Ascending aorta (tissue), 2 donors: ENCODE results near the gene MLNR. TPM values are rescaled to one million over a fixed set of nuclear protein-coding genes. Genes with fewer than 3 reads are reported as not detected.

Experiments used
- DNase-seq, 2 donors: peaks; one replicate each; pipeline ENCODE4 v3.0.0-alpha.2; 2019; ENCODE audit warnings: low spot score in 2 of 2
- H3K27ac ChIP-seq, 2 donors: fragments of 200-600 bp; sonication (generic); one replicate each; pipeline ENCODE4 v1.5.1; 2016 to 2017; ENCODE audit warnings: mild to moderate bottlenecking in 1 of 2
- H3K27me3 ChIP-seq: fragments of 200-600 bp; sonication (generic); one replicate; pipeline ENCODE4 v1.5.1; 2017
- H3K36me3 ChIP-seq, 2 donors: fragments of 200-600 bp; sonication (generic); one replicate each; pipeline ENCODE4 v1.5.1; 2016
- H3K4me1 ChIP-seq, 2 donors: fragments of 200-600 bp; sonication (generic); one replicate each; pipeline ENCODE4 v1.5.1; 2016 to 2017; ENCODE audit warnings: mild to moderate bottlenecking in 1 of 2
- H3K4me3 ChIP-seq, 2 donors: fragments of 200-600 bp; sonication (generic); one replicate each; pipeline ENCODE4 v1.5.1; 2016 to 2017; ENCODE audit warnings: mild to moderate bottlenecking in 1 of 2
- H3K9me3 ChIP-seq, 2 donors: fragments of 200-600 bp; sonication (generic); one replicate each; pipeline ENCODE4 v1.5.1; 2016
- CTCF ChIP-seq, 3 experiments: fragments of 200-600 bp in 2 of 3; fragments of 450-650 bp in 1 of 3; sonication (generic) in 2 of 3; IDR thresholded peaks; one replicate each; pipeline ENCODE4 v1.5.1; 2016 to 2019; ENCODE audit warnings: antibody characterized with exemption in 3 of 3, mild to moderate bottlenecking in 1 of 3, moderate library complexity in 1 of 3
- intact Hi-C: fragments of 100-400 bp; cut with DNase I; formaldehyde crosslinking; loops from one replicate; pipeline ENCODE4 v1.15.1; 2023
- total RNA-seq: library from RNA; depleted of rRNA; stranded (reverse); fragments of >200 nt; gene quantifications from one replicate; pipeline ENCODE4 v1.1.0, GENCODE V29; 2016

The MLNR gene
- total RNA-seq, 1 donor from 2014 or later, result not detected

- no peak for TF ChIP-seq CTCF (IDR thresholded peaks at IDR 0.05)
- peak overlapping the region; percentile 67 to 78 for H3K4me3 ChIP-seq
- intact Hi-C loops, result loop anchor here (5.0 kb wide), 2 partner anchors 195 to 270 kb away; partner anchors contain the start of genes CAB39L, FNDC3A and SETDB2
Observed at GRCh38 chr13:49246850-49247642, 26.9 kb downstream of the MLNR start.

GRCh38 chr13:49247643-49248621 is 27.8 kb downstream of the MLNR start, which contains the start of gene CDADC1:
TSS of gene CDADC1 (plus strand) at chr13:49247925. CDS start at chr13:49248038, 113 bp downstream.
- peak; percentile 88 to 99 for DNase-seq
- peak within 1 kb of the TSS; percentile 81 to 93 for H3K27ac ChIP-seq
- H3K36me3 ChIP-seq, result peaks cover 0 to 4% of the 10 kb centered on the region in 2 donors
- H3K9me3 ChIP-seq, result no peaks in the 10 kb centered on the region
- peaks cover 0 to 5% of the 10 kb centered on the region in 2 donors for H3K4me1 ChIP-seq
- H3K4me3 ChIP-seq, result peak within 1 kb of the TSS; percentile 67 to 78
- TF ChIP-seq CTCF (IDR thresholded peaks at IDR 0.05), result no peak
- no peaks in the 10 kb centered on the region for H3K27me3 ChIP-seq
- intact Hi-C loops, result loop anchor here (5.0 kb wide), 2 partner anchors 194 to 271 kb away; partner anchors contain the start of genes CAB39L, FNDC3A and SETDB2

More at GRCh38 chr13:49246850-49247642, 26.9 kb downstream of the MLNR start:
- Histone ChIP-seq H3K9me3 (no peaks in the 10 kb centered on the region), H3K36me3 (peaks cover 0 to 4% of the 10 kb centered on the region in 2 donors), H3K4me1 (peaks cover 0 to 5% of the 10 kb centered on the region in 2 donors), H3K27ac (peak overlapping the region; percentile 81 to 93), H3K27me3 (no peaks in the 10 kb centered on the region)
- DNase-seq, result no peak

GRCh38 chr13:49248622-49249002 is 28.5 kb downstream of the MLNR start:
- no peak for TF ChIP-seq CTCF (IDR thresholded peaks at IDR 0.05)

GRCh38 chr13:49251326-49251725 is 31.2 kb downstream of the MLNR start:
- no peak overlapping the region for H3K27ac ChIP-seq
- intact Hi-C loops, result no loop called here
- TF ChIP-seq CTCF (IDR thresholded peaks at IDR 0.05), result no peak
- no peaks in the 10 kb centered on the region for H3K9me3 ChIP-seq
- peaks cover 0 to 5% of the 10 kb centered on the region in 2 donors for H3K4me1 ChIP-seq
- no peak for DNase-seq
- H3K4me3 ChIP-seq, result no peak overlapping the region
- peaks cover 12 to 14% of the 10 kb centered on the region in 2 donors for H3K36me3 ChIP-seq
- no peaks in the 10 kb centered on the region for H3K27me3 ChIP-seq

More at GRCh38 chr13:49248622-49249002, 28.5 kb downstream of the MLNR start:
- Histone ChIP-seq H3K27me3 (no peaks in the 10 kb centered on the region), H3K9me3 (no peaks in the 10 kb centered on the region), H3K27ac (peak overlapping the region; percentile 81 to 93), H3K36me3 (peaks cover 0 to 4% of the 10 kb centered on the region in 2 donors), H3K4me3 (peak overlapping the region; percentile 67 to 78), H3K4me1 (peaks cover 0 to 5% of the 10 kb centered on the region in 2 donors)
- intact Hi-C loops, result loop anchor here (5.0 kb wide), 2 partner anchors 194 to 271 kb away; partner anchors contain the start of genes CAB39L, FNDC3A and SETDB2
- no peak for DNase-seq

GRCh38 chr13:49253310-49253709 is 33.2 kb downstream of the MLNR start:
- H3K27ac ChIP-seq, result no peak overlapping the region
- H3K4me3 ChIP-seq, result no peak overlapping the region
- H3K27me3 ChIP-seq, result no peaks in the 10 kb centered on the region
- intact Hi-C loops, result no loop called here
- H3K36me3 ChIP-seq, result peaks cover 22% of the 10 kb centered on the region in 2 donors
- no peak for DNase-seq
- H3K4me1 ChIP-seq, result peaks cover 0 to 5% of the 10 kb centered on the region in 2 donors
- H3K9me3 ChIP-seq, result no peaks in the 10 kb centered on the region
- TF ChIP-seq CTCF (IDR thresholded peaks at IDR 0.05), result no peak
